Mesenchymal stem cell (in vitro differentiated cells and primary cell): ENCODE results near the gene DZIP1L.

Source experiments
- DNase-seq: peaks from one replicate; pipeline ENCODE4 v3.0.0-alpha.2; 2013
- H2AFZ ChIP-seq: one replicate; pipeline ENCODE4 v1.6.1; 2013; ENCODE audit warnings: low read depth, mild to moderate bottlenecking, control low read depth, inconsistent platforms, low read length, moderate library complexity
- H2AK5ac ChIP-seq: 2 replicates; pipeline ENCODE4 v1.6.1; 2013; ENCODE audit warnings: low read length, moderate library complexity, mild to moderate bottlenecking, inconsistent platforms; ENCODE audit not compliant: severe bottlenecking
- H2BK120ac ChIP-seq: one replicate; pipeline ENCODE4 v1.6.1; 2013; ENCODE audit warnings: low read depth, mild to moderate bottlenecking, inconsistent platforms, low read length, moderate library complexity
- H2BK12ac ChIP-seq, 2 experiments: one replicate each; pipeline ENCODE4 v1.6.1; 2013; ENCODE audit warnings: inconsistent platforms in 2 of 2, low read length in 2 of 2, mild to moderate bottlenecking in 2 of 2, moderate library complexity in 2 of 2, control low read depth in 1 of 2
- H2BK15ac ChIP-seq: one replicate; pipeline ENCODE4 v1.6.1; 2013; ENCODE audit warnings: mild to moderate bottlenecking, low read depth, inconsistent platforms; ENCODE audit not compliant: poor library complexity, severe bottlenecking
- H2BK5ac ChIP-seq: 2 replicates; pipeline ENCODE4 v1.6.1; 2013; ENCODE audit warnings: low read depth, mild to moderate bottlenecking, low read length, control low read depth, inconsistent platforms; ENCODE audit not compliant: poor library complexity, severe bottlenecking
- H3K14ac ChIP-seq, 2 experiments: one replicate each; pipeline ENCODE4 v1.6.1; 2013; ENCODE audit warnings: inconsistent platforms in 2 of 2, low read length in 2 of 2, control low read depth in 1 of 2, mild to moderate bottlenecking in 1 of 2, moderate library complexity in 1 of 2
- H3K18ac ChIP-seq, 2 experiments: one replicate each; pipeline ENCODE4 v1.6.1; 2013; ENCODE audit warnings: inconsistent platforms in 2 of 2, low read length in 2 of 2, control low read depth in 1 of 2, low read depth in 1 of 2, mild to moderate bottlenecking in 1 of 2
- H3K23ac ChIP-seq, 2 experiments: one replicate each; pipeline ENCODE4 v1.6.1; 2013; ENCODE audit warnings: inconsistent platforms in 2 of 2, low read length in 2 of 2, mild to moderate bottlenecking in 2 of 2, moderate library complexity in 2 of 2, control low read depth in 1 of 2
- H3K27ac ChIP-seq: 2 replicates; pipeline ENCODE4 v1.5.1; 2013; ENCODE audit warnings: mild to moderate bottlenecking, moderate library complexity, low read length, control low read depth, inconsistent platforms; ENCODE audit not compliant: poor library complexity, severe bottlenecking
- H3K27me3 ChIP-seq, 2 experiments: 2 replicates each; pipeline versions ENCODE4 v1.6.1 to v1.7.0; 2013; ENCODE audit warnings: low read length in 2 of 2, mild to moderate bottlenecking in 2 of 2, moderate library complexity in 2 of 2, control low read depth in 1 of 2, inconsistent platforms in 1 of 2; ENCODE audit not compliant: control insufficient read depth in 1 of 2, insufficient read depth in 1 of 2
- H3K36me3 ChIP-seq, 2 experiments: 2 replicates each; pipeline versions ENCODE4 v1.6.1 to v1.7.0; 2013; ENCODE audit warnings: low read length in 2 of 2, control low read depth in 1 of 2, inconsistent platforms in 1 of 2, low read depth in 1 of 2, mild to moderate bottlenecking in 1 of 2; ENCODE audit not compliant: insufficient read depth in 2 of 2, control insufficient read depth in 1 of 2
- H3K4ac ChIP-seq, 2 experiments: one replicate each; pipeline ENCODE4 v1.6.1; 2013; ENCODE audit warnings: inconsistent platforms in 2 of 2, low read length in 2 of 2, mild to moderate bottlenecking in 2 of 2, moderate library complexity in 2 of 2, control low read depth in 1 of 2, low read depth in 1 of 2
- H3K4me1 ChIP-seq: 2 replicates; pipeline ENCODE4 v1.6.1; 2013; ENCODE audit warnings: low read depth, low read length, control low read depth; ENCODE audit not compliant: control insufficient read depth, insufficient read depth
- H3K4me2 ChIP-seq: 2 replicates; pipeline ENCODE4 v1.6.1; 2013; ENCODE audit warnings: low read length, mild to moderate bottlenecking, inconsistent platforms; ENCODE audit not compliant: poor library complexity, severe bottlenecking
- H3K4me3 ChIP-seq, 2 experiments: 2 replicates each; pipeline versions ENCODE4 v1.5.1 to v1.7.0; 2013; ENCODE audit warnings: low read length in 2 of 2, mild to moderate bottlenecking in 2 of 2, control low read depth in 1 of 2, low read depth in 1 of 2; ENCODE audit not compliant: insufficient read depth in 1 of 2
- H3K79me1 ChIP-seq: replicated peaks from 2 replicates; pipeline ENCODE4 v1.6.1; 2013; ENCODE audit warnings: mild to moderate bottlenecking, control low read depth, low read length, inconsistent platforms; ENCODE audit not compliant: poor library complexity, severe bottlenecking
- H3K9ac ChIP-seq: 2 replicates; pipeline ENCODE4 v1.7.0; 2013; ENCODE audit warnings: mild to moderate bottlenecking, low read length, moderate library complexity
- H3K9me3 ChIP-seq: 2 replicates; pipeline ENCODE4 v1.7.0; 2013; ENCODE audit warnings: mild to moderate bottlenecking, low read length; ENCODE audit not compliant: control insufficient read depth
- H4K8ac ChIP-seq: one replicate; pipeline ENCODE4 v1.6.1; 2013; ENCODE audit warnings: inconsistent platforms, mild to moderate bottlenecking, low read length, moderate library complexity
- H4K91ac ChIP-seq: one replicate; pipeline ENCODE4 v1.6.1; 2013; ENCODE audit warnings: mild to moderate bottlenecking, low read length, inconsistent platforms
- WGBS: methylation state at CpG from one replicate; pipeline ENCODE4 v1.1.7; 2013; ENCODE audit warnings: mixed read lengths; 5-methylcytosine and 5-hydroxymethylcytosine counted together

DZIP1L gene

GRCh38 chr3:138036572-138036971 lies 78.8 kb downstream of the DZIP1L start:
- no peak overlapping the region for H4K8ac ChIP-seq
- no peak overlapping the region for H2AFZ ChIP-seq
- no peak overlapping the region for H3K27ac ChIP-seq
- H3K4me1 ChIP-seq = no peaks in the 10 kb centered on the region
- H3K9ac ChIP-seq = no peak overlapping the region
- 98% methylated on average over 2 of the region's 3 CpGs for WGBS
- H3K4ac ChIP-seq = no peak overlapping the region
- no peaks in the 10 kb centered on the region for H3K79me1 ChIP-seq
- H2BK5ac ChIP-seq = no peak overlapping the region
- no peak overlapping the region for H3K23ac ChIP-seq
- no peak overlapping the region for H4K91ac ChIP-seq
- no peak overlapping the region for H2BK15ac ChIP-seq
- H3K18ac ChIP-seq = no peak overlapping the region
- H3K36me3 ChIP-seq = peaks cover 3 to 5% of the 10 kb centered on the region in 2 experiments
- DNase-seq = no peak
- no peak overlapping the region for H3K4me2 ChIP-seq
- no peaks in the 10 kb centered on the region for H3K27me3 ChIP-seq
- no peak overlapping the region for H3K4me3 ChIP-seq
- H2BK120ac ChIP-seq = no peak overlapping the region
- H2BK12ac ChIP-seq = no peak overlapping the region
- no peak overlapping the region for H3K14ac ChIP-seq
- H3K9me3 ChIP-seq = no peaks in the 10 kb centered on the region
- H2AK5ac ChIP-seq = no peak overlapping the region

DNA sequence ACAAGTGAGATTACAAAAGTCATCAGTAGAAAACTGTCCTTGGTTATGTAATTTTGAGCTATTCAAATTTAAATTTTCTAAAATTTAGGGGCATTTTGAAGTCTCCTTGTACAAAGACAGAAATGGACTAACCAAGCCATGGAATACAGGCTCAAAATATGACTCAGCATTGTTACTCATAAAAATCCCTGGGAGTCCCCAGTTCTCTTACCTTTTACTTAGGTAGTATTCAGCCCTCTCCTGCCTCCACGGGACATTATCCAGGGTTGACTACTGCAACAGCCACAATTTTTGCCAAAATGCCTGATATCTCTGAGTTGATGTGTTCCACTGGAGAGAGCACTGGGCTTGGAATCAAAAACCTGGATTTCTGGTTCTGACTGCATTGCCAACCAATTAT lies 80.5 kb downstream of the DZIP1L start:
- no peak overlapping the region for H3K4me2 ChIP-seq
- WGBS = 100% methylated on average over 1 of the region's 1 CpG
- H2BK12ac ChIP-seq = no peak overlapping the region

DNA sequence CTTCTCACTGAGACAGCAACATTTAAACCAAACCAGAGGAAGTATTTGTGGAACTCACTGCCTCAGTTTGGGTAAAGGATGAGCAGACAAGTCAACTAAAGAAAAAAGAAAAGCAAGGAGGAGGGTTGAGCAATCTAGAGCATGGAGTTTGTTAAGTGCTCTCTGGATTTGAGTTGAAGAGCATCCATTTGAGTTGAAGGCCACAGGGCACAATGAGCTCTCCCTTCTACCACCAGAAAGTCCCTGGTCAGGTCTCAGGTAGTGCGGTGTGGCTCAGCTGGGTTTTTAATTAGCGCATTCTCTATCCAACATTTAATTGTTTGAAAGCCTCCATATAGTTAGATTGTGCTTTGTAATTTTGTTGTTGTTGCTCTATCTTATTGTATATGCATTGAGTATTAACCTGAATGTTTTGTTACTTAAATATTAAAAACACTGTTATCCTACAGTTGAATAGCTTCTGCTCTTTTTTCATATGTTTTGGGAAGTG lies 82.2 kb downstream of the DZIP1L start:
- peaks cover 11 to 13% of the 10 kb centered on the region in 2 experiments for H3K36me3 ChIP-seq
- H3K9me3 ChIP-seq = no peaks in the 10 kb centered on the region
- H3K4me1 ChIP-seq = peaks cover 2% of the 10 kb centered on the region
- H3K23ac ChIP-seq = no peak overlapping the region
- DNase-seq = no peak
- no peak overlapping the region for H4K8ac ChIP-seq
- H3K27me3 ChIP-seq = no peaks in the 10 kb centered on the region
- H2AFZ ChIP-seq = no peak overlapping the region
- no peak overlapping the region for H2BK120ac ChIP-seq
- no peak overlapping the region for H2BK15ac ChIP-seq
- H2BK12ac ChIP-seq = no peak overlapping the region
- no peak overlapping the region for H3K27ac ChIP-seq
- no peak overlapping the region for H3K4ac ChIP-seq
- H3K9ac ChIP-seq = no peak overlapping the region
- H3K79me1 ChIP-seq = no peaks in the 10 kb centered on the region
- no peak overlapping the region for H2AK5ac ChIP-seq
- H2BK5ac ChIP-seq = no peak overlapping the region
- no peak overlapping the region for H3K14ac ChIP-seq
- no peak overlapping the region for H3K18ac ChIP-seq
- WGBS = 100% methylated on average over 1 of the region's 2 CpGs
- no peak overlapping the region for H3K4me3 ChIP-seq
- no peak overlapping the region for H3K4me2 ChIP-seq
- no peak overlapping the region for H4K91ac ChIP-seq

More for the DNA sequence above, 80.5 kb downstream of the DZIP1L start:
- no peak overlapping the region for H3K27ac ChIP-seq
- H3K18ac ChIP-seq = no peak overlapping the region
- H3K14ac ChIP-seq = no peak overlapping the region
- H3K4ac ChIP-seq = no peak overlapping the region
- peaks cover 9 to 11% of the 10 kb centered on the region in 2 experiments for H3K36me3 ChIP-seq
- no peak overlapping the region for H4K8ac ChIP-seq
- no peaks in the 10 kb centered on the region for H3K79me1 ChIP-seq
- H2AFZ ChIP-seq = no peak overlapping the region
- no peak overlapping the region for H4K91ac ChIP-seq
- H3K9me3 ChIP-seq = no peaks in the 10 kb centered on the region
- no peak overlapping the region for H3K9ac ChIP-seq
- H3K27me3 ChIP-seq = no peaks in the 10 kb centered on the region
- DNase-seq = no peak
- no peak overlapping the region for H2BK5ac ChIP-seq
- H2BK15ac ChIP-seq = no peak overlapping the region
- no peak overlapping the region for H2BK120ac ChIP-seq
- H3K23ac ChIP-seq = no peak overlapping the region
- H3K4me1 ChIP-seq = no peaks in the 10 kb centered on the region
- no peak overlapping the region for H3K4me3 ChIP-seq
- H2AK5ac ChIP-seq = no peak overlapping the region

DNA sequence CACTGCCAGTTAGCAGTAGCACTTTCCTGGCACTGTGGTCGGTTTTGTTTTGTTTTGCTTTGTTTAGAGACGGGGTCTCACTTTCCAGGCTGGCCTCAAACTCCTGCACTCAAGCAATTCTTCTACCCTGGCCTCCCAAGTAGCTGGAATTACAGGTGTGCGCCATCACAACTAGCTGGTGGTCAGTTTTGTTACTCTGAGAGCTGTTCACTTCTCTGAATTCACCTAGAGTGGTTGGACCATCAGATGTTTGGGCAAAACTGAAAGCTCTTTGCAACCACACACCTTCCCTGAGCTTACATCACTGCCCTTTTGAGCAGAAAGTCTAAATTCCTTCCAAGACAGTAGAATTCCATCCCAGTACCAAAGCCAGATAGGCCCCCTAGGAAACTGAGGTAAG lies 82.8 kb downstream of the DZIP1L start:
- H3K27ac ChIP-seq = no peak overlapping the region
- H4K8ac ChIP-seq = no peak overlapping the region
- no peak overlapping the region for H3K4me3 ChIP-seq
- DNase-seq = no peak
- no peaks in the 10 kb centered on the region for H3K79me1 ChIP-seq
- no peak overlapping the region for H3K14ac ChIP-seq
- no peak overlapping the region for H3K9ac ChIP-seq
- H3K4ac ChIP-seq = no peak overlapping the region
- peaks cover 2% of the 10 kb centered on the region for H3K4me1 ChIP-seq
- no peak overlapping the region for H2BK5ac ChIP-seq
- no peak overlapping the region for H3K18ac ChIP-seq
- no peak overlapping the region for H2AFZ ChIP-seq
- no peak overlapping the region for H2BK12ac ChIP-seq
- H3K9me3 ChIP-seq = no peaks in the 10 kb centered on the region
- no peak overlapping the region for H3K4me2 ChIP-seq
- 86% methylated on average over 2 of the region's 3 CpGs for WGBS
- no peak overlapping the region for H2BK120ac ChIP-seq
- no peak overlapping the region for H2BK15ac ChIP-seq
- H3K27me3 ChIP-seq = no peaks in the 10 kb centered on the region
- H3K36me3 ChIP-seq = peaks cover 11 to 13% of the 10 kb centered on the region in 2 experiments
- no peak overlapping the region for H2AK5ac ChIP-seq
- H3K23ac ChIP-seq = no peak overlapping the region
- H4K91ac ChIP-seq = no peak overlapping the region
